HG03025 (cell line): Measurements from ENCODE around the gene SLC25A6.
"Not testable (repeated sequence)": the region's sequence is repeated elsewhere in the genome, so short reads cannot be mapped to it uniquely, and the experiment has no call there.

Experiments used
- ATAC-seq: cut with Tn5 transposase; IDR thresholded peaks from one replicate; pipeline ENCODE4 v1.9.1; 2021; ENCODE audit warnings: mild to moderate bottlenecking, moderate library complexity; ENCODE audit not compliant: unreplicated experiment, low FRiP score

The SLC25A6 gene

DNA sequence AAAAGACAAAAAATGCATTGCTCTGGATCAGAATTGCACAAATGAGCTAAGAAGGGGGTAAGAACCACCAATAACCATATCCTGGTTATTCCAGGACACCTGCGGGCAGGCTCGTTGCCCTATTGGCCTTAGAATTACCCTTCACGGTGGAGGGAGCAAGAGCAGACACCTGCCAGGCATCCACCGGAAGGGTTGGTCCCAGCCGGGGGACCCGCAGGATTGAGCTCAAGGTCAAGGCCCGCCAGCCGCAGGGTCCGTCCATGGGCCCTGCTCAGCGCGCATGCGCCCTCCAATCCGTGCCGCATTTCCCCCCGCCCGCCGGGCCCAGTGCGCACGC lies 575 bp downstream of the SLC25A6 start:
- no peak for ATAC-seq

DNA sequence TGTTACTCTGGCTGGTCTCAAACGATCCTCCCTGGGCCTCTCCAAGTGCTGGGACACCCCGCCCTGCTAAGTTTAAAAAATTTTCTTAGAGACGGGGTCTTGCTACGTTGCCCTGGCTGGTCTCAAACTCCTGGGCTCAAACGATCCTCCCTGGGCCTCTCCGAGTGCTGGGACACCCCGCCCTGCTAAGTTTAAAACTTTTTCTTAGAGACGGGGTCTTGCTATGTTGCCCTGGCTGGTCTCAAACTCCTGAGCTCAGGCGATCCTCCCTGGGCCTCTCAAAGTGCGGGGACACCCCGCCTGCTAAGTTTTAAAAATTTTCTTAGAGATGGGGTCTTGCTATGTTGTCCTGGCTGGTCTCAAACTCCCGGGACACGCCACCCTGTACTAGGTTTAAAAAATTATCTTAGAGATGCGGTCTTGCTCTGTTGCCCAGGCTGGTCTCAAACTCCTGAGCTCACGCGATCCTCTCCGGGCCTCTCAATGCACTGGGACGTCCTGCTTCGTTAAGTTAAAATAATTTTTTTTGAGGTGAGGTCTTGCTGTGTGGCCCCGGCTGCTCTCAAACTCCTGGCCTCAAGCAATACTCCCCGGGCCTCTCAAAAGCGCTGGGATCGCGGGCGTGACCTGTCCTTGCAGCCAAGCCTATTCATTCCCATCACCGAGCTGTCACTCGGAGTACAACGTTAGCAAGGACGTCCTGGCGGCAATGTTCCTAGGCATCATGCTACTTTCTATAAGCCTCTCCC lies 1.1 kb downstream of the SLC25A6 start:
- ATAC-seq: no peak

DNA sequence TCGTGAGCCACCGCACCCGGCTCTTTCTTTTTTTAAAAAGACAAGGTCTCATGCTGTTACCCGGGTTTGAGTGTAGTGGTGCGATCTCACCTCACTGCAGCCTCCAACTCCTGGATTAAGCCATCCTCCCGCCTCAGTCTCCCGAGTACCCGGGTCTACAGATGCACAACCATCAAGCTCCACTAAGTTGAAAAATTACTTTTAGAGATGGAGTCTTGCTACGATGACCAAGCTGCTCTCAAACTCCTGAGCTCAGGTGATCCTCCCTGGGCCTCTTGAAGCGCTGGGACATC lies 2.0 kb downstream of the SLC25A6 start:
- ATAC-seq: no peak

DNA sequence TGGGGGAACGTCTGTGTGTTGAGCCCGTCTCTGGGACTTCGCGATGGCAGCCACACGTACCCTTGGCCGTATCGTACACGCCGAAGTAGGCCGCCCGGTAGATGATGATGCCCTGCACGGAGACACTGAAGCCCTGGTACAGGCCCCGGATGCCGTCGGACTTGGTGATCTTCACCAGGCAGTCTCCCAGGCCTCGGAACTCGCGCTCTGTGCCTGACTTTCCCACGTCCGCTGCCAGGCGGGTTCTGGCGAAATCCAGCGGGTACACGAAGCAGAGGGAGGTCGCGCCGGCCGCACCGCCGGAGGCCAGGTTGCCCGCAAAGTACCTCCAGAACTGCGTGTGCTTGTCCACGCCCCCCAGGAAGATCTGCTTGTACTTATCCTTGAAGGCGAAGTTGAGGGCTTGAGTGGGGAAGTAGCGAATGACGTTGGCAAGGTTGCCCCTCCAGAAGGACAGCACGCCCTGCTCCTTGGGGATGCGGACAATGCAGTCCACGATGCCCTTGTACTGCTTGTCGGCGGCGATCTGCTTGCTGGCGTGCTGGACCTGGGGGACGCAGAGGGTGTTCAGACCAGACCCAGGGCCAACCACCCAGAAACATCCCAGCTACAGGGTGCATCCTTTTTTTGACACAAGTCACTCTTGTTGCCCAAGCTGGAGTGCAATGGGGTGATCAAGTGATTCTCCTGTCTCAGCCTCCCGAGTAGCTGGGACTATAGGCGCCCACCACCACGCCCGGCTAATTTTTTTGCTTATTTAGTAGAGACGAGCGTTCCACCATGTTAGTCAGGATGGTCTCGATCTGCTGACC lies 2.5 kb downstream of the SLC25A6 start:
- ATAC-seq: no peak

DNA sequence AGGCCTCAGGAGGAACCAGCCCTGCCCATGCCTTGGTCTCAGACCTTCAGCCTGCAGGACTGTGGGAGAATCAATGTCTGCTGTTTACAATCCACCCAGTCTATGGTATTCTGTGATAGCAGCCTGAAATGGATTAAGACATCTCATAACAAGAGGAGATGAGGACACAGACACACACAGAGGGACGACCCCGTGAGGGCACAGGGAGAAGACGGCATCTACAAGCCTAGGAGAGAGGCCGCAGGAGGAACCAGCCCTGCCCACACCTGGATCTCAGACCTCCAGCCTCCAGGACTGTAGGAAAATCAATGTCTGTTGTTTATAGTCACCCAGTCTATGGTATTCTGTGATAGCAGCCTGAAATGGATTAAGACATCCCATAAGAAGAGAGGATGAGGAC lies 3.3 kb downstream of the SLC25A6 start:
- no peak for ATAC-seq

DNA sequence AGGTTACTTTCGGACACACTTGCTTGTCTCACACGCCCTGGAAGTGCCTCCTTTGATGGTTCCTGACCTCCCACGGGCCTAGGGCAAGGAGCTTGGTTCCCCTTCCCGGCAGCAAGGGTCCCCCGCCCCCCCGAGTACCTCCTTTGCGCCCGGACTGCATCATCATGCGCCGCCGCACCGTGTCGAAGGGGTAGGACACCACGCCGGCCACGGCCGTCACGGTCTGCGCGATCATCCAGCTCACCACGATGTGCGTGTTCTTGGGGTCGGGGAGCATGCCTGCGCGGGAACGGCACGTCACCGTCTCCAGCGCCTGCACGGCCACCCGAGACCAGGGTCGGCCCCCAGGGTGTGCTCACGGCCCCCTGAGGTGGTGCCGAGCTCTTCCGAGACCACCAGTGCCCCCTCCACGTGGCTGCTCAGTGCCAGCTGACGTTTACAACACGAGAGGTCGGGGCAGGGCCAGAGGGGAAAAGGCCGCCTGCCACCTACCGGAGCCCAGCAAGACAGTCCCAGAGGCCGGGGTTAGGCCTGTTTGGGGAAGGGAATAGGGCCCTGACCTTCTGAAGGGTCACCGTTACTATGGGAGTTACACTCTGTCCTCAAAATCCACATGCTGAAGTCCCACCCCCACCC lies 4.7 kb downstream of the SLC25A6 start:
- ATAC-seq: no peak

DNA sequence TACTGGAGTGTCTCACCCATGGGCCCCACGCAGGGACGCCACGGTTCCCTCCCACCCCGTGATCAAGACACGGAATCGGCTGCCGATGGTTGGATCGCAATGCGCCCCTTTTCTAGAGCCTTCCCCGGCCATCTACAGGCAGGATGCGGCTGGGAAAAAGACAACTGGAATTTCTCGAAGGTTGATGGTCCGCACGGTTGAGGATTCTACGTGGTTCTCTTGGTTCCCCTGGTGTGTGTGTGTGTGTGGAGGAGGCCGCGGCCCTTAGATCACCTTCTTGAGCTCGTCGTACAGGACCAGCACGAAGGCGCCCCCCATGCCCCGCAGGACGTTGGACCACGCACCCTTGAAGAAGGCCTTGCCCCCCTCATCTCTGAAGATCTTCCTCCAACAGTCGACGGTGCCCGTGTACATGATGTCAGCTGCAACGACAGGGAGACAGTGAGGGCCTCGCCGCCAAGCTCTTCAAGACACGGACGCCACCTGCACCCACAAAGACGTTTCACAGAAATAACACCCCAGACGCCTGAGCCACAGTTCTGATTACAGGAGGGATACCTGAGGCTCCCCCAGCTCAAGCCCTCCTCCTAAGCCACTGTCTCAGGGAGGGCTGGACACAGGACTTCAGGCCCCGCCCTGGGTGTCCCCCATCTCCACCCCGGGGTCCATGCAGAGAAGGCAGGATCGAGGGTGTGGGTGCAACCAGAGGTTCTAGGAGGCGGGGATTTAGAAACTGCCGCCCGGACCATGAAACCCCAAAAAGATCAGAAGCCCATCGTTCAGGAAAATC lies 5.4 kb downstream of the SLC25A6 start:
- ATAC-seq: no peak

DNA sequence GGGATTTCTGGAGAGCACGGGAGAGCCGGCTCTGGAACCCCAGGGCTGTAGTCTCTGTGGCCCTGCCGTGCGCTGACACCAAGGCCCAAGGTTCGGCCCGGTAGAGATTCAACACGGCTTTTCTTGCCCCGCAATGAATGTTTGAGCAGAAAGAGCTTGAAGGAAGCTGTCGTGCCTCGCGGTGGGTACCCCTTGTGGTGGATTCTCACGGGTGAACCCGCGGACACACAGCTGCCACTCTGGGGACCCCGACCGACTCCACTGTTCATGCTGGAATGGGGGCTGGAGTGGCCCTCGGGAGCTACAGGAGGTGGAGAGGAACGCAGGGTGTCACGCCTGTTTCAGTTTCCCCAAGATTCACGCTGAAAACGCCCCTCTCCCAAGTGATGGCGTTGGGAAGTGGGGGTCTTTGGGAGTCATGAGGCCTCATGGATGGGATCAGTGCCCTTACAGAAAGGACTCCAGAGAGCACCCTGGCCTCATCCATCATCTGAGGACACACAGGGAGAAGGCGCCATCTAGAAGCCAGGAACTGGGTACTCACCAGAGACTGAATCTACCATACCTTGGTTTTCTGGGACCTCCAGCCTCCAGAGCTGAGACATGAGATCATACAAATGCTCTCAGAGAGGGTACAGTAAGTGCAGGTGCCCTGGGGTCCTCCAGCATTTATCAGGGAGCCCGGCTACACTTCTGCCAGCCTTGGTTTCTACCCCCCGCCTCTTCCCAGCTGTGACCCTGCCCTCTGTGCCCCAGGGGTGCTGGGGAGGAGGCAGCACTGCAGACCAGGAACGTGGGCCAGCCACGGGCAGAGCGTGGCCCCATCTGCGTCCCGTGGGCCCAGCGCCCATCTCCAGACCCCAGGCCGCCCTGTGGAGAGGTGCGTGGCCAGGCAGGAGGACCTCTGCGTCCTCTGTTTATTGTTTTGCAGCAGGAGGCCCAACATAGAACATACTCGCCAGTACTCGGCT lies 6.4 kb downstream of the SLC25A6 start:
- ATAC-seq: no peak

DNA sequence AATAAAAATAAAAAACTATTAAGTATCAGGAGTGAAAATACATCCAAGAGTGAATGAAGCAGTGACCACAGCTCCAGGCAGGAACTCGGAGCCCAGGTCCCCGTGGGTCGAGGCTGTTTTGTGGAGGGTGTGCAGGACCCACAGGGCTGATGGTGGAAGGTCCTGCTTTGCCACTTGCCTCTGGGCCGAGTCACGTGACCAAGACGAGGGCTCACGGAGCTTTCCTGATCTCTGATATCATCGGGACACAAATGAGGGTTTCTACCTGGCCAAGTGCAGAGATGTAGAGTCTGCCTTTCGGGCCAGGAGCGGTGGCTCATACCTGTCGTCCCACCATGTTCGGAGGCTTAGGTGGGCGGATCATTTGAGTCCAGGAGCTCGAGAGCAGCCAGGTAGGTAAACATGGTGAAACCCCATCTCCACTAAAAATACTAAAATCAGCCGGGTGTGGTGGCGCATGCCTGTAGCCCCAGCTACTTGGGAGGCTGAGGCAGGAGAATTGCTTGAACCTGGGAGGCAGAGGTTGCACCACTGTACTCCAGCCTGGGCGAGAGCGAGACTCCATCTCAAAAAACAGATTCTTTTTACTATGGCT lies 7.2 kb downstream of the SLC25A6 start:
- ATAC-seq: no peak

DNA sequence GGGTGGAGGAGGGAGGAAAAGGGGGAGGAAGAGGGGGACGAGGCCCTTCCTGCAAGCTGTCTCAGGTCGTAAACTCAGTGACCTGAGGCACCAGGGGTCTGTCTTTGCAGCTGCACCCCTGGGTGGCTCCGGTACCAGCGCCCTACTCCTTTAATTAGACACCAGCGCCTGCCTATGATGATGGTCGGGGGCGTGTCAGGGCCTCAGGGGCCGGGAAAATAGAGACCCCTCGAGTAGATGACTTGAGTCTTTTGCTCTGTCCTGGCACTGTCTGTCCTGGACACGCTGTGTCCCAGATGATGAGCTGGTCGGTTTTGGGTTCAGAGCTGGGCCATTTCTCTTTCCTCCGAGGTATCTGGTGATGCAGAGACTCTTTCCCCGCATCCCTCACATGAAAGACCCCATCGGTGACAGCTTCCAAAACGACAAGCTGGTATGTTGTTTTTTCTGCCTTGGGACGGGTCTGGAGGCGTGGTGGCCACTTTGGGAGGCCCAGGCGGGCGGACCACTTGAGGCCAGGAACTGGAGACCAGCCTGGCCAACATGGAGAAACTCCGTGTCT lies 11.2 kb downstream of the SLC25A6 start:
- no peak for ATAC-seq

DNA sequence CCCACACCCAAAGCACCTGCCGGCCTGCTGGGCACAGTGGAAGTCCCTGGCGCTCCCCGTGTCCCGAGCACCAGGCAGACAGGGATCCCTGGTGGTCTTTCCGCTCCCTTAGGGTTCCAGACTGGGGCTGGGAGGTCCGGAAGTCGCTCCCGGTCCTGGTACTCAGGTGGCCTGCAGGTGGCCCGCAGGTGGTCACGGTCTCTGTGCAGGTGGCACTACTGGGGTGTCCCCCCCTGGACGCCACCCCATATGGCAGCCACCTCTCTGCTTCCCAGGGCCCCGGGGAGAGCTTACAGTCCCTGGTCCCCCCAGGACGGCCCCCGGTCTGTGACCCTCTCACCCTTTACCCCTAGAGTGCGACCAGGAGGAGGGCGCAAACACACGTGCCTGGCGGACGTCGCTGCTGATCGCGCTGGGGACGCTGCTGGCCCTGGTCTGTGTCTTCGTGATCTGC lies 13.6 kb downstream of the SLC25A6 start:
- no peak for ATAC-seq

DNA sequence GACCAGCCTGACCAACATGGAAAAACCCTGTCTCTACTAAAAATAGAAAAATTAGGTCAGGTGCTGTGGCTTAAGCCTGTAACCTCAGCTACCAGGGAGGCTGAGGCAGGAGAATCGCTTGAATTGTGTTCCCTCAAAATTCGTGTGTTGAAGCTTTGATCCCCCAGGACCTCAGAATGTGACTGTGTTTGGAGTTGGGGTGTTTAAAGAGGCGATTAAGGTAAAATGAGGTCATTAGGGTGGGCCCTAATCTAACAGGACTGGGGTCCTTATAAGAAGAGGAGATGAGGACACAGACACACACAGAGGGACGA lies 23.6 kb downstream of the SLC25A6 start:
- no peak for ATAC-seq

DNA sequence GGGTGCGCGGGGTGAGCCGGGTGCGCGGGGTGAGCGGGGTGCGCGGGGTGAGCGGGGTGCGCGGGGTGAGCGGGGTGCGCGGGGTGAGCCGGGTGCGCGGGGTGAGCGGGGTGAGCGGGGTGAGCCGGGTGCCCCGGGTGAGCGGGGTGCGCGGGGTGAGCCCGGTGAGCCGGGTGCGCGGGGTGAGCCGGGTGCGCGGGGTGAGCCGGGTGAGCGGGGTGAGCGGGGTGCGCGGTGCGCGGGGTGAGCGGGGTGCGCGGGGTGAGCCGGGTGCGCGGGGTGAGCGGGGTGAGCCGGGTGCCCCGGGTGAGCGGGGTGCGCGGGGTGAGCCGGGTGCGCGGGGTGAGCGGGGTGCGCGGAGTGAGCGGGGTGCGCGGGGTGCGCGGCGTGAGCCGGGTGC lies 25.6 kb downstream of the SLC25A6 start:
- ATAC-seq: not testable (repeated sequence)

DNA sequence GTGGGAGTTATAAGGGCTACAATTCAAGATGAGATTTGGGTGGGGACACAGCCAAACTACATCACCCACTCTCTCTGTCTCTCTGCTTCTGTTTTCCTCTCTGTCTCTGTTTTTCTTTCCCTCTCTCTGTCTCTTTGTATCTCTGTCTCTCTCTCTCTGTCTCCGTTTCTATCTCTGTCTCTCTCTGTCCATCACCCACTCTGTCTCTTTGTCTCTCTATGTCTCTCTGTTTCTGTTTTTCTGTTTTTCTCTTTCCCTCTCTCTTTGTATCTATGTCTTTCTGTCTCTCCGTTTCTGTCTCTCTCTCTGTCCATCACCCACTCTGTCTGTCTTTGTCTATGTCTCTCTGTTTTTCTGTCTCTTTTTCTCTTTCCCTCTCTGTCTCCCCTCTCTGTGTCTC lies 30.0 kb downstream of the SLC25A6 start:
- no peak for ATAC-seq

DNA sequence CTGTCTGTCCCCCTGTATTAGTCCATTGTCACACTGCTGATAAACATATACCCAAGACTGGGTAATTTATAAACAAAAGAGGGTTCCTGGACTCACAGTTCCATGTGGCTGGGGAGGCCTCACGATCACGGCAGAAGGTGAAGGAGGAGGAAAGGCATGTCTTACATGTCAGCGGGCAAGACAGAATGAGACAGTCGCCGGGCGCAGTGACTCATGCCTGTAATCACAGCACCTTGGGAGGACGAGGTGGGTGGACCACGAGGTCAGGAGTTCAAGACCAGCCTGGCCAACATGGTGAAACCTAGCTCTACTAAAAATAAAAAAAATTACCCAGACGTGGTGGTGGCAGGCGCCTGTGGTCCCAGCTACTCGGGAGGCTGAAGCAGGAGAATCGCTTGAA lies 30.6 kb downstream of the SLC25A6 start:
- ATAC-seq: no peak

DNA sequence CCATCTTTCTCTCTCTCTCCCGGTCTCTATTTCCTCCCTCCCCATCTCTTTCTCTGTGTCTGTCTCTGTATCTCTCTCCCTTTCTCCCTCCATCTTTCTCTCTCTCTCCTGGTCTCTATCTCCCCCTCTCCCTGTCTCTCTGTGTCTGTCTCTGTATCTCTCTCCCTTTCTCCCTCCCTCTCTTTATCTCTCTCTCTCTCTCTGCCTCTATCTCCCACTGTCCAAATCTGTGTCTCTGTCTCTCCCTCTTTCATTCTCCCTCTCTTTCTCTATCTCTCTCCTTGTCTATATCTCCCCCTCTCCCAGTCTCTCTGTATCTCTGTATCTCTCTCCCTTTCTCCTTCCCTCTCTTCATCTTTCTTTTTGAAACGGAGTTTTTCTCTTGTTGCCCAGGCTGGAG lies 31.7 kb downstream of the SLC25A6 start:
- ATAC-seq: no peak

DNA sequence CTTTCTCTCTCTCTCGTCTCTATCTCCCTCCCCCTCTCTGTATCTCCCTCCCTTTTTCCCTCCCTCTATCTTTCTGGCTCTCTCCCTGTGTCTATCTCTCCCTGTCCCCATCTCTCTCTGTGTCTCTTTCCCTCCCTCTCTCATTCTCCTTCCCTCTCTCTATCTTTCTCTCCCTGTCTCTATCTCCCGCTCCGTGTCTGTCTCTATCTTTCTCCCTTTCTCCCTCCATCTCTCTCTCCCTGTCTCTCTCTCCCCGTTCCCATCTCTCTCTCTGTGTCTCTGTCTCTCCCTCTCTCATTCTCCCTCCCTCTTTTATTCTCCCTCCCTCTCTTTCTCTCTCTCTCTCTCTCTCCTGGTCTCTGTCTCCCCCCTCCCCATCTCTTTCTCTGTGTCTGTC lies 32.4 kb downstream of the SLC25A6 start:
- no peak for ATAC-seq

DNA sequence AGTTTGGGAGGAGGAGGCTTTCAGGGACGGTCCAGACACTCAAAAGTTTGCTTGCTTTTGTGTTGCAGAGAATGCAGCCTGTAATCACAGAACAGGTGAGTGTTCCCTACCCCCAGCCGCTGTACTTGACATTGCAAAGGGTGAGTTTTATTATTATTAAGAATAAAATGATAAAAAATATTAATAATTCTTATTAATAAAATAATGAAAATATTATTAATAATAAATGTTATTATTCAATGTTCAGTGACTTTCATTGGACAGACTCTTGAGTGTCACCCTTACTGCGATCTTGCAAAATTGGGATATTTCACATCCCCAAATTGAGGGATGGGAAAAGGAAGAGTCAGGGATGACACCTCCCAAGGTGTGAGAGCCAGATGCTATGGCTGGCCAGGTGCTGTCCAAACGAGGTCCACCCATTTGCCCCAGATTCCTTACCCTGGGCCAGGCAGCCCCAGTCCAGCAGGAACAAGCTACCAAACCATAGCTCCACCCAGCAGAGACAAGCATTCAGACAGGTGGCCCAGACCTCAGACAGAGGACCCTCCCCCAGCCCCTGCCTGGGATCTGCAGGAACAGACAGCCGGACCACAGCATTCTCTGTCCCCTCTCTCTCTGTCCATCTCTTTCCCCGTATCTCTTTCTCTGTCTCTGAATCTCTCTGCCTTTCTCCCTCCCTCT lies 33.0 kb downstream of the SLC25A6 start:
- ATAC-seq: no peak

DNA sequence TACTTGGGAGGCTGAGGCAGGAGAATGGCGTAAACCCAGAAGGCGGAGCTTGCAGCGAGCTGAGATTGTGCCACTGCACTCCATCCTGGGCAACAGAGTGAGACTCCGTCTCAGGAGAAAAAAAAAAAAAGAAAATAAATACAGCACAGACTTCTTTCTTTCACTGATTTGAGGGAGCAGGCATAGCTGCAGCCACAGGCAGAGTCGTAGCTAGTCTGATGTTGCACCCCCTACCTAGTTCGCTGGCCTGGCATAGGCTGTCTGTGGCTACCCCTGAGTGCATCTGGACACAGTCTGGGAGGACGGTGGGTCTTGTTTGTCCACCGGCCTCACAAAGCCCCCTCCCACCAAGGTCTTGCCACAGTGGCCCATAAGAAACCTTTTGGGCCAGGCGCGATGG lies 33.9 kb downstream of the SLC25A6 start:
- no peak for ATAC-seq
